IMR-90 (cell line): ENCODE data around the gene RAB31. TPM values are rescaled to one million over a fixed set of nuclear protein-coding genes. Genes with fewer than 3 reads are reported as not detected.

Source experiments
- ATAC-seq: fragments of 200-7000 bp; cut with Tn5 transposase; 2 replicates; pipeline ENCODE4 v1.9.1; 2020; ENCODE audit warnings: low read depth, mild to moderate bottlenecking, moderate library complexity
- BruUV-seq: library from RNA; stranded (reverse); fragments of 400-500 nt; replicated peaks from 2 replicates; lab custom pipeline; 2021; lab: Mats Ljungman, UMichigan
- CTCF ChIA-PET: fragments of 300-600 bp; formaldehyde crosslinking; extraction: SDS; loops from one replicate; lab custom pipeline; 2021; ENCODE audit warnings: antibody characterized with exemption; lab: Yijun Ruan, JAX
- POLR2A ChIA-PET: fragments of 300-600 bp; sonication (Branson Sonifier 250); formaldehyde crosslinking; loops from one replicate; lab custom pipeline; 2022; ENCODE audit warnings: antibody characterized with exemption; ENCODE audit not compliant: unreplicated experiment; lab: Charles Lee
- DNase-seq: peaks from one replicate; pipeline ENCODE4 v3.0.0; 2013
- H2AFZ ChIP-seq: replicated peaks from 2 replicates; pipeline ENCODE3; 2013; ENCODE audit warnings: low read length, mild to moderate bottlenecking; ENCODE audit not compliant: poor library complexity
- H2AK5ac ChIP-seq: 2 replicates; pipeline ENCODE4 v1.6.1; 2013; ENCODE audit warnings: low read depth, low read length, inconsistent platforms
- H2AK9ac ChIP-seq: replicated peaks from 2 replicates; pipeline ENCODE3; 2013; ENCODE audit warnings: mild to moderate bottlenecking, low read depth, low read length, moderate library complexity; ENCODE audit not compliant: poor library complexity
- H2BK120ac ChIP-seq: 2 replicates; pipeline ENCODE4 v1.6.1; 2013; ENCODE audit warnings: low read depth, low read length, inconsistent platforms
- H2BK15ac ChIP-seq: 3 replicates; pipeline ENCODE4 v1.6.1; 2013; ENCODE audit warnings: low read depth, low read length, inconsistent platforms
- H2BK20ac ChIP-seq: 2 replicates; pipeline ENCODE4 v1.6.1; 2013; ENCODE audit warnings: low read depth, mild to moderate bottlenecking, inconsistent platforms, low read length, moderate library complexity
- H2BK5ac ChIP-seq: 2 replicates; pipeline ENCODE4 v1.6.1; 2013; ENCODE audit warnings: mild to moderate bottlenecking, low read depth, low read length, inconsistent platforms; ENCODE audit not compliant: poor library complexity, severe bottlenecking
- H3K14ac ChIP-seq: replicated peaks from 2 replicates; pipeline ENCODE4 v1.6.1; 2013; ENCODE audit warnings: low read depth, low read length, inconsistent platforms
- H3K18ac ChIP-seq: 2 replicates; pipeline ENCODE4 v1.6.1; 2013; ENCODE audit warnings: low read depth, low read length, control low read depth
- H3K23ac ChIP-seq: 2 replicates; pipeline ENCODE4 v1.6.1; 2013; ENCODE audit warnings: low read depth, low read length, inconsistent platforms
- H3K27ac ChIP-seq: 2 replicates; pipeline ENCODE4 v1.5.1; 2013; ENCODE audit warnings: mild to moderate bottlenecking, control low read depth, low read length; ENCODE audit not compliant: insufficient read depth
- H3K27me3 ChIP-seq: 2 replicates; pipeline ENCODE4 v1.6.1; 2013; ENCODE audit warnings: low read length; ENCODE audit not compliant: control insufficient read depth, insufficient read depth
- H3K36me3 ChIP-seq: 2 replicates; pipeline ENCODE4 v1.6.1; 2013; ENCODE audit warnings: low read length, mixed read lengths; ENCODE audit not compliant: control insufficient read depth, insufficient read depth
- H3K4ac ChIP-seq: 2 replicates; pipeline ENCODE4 v1.6.1; 2013; ENCODE audit warnings: low read depth, low read length, inconsistent platforms
- H3K4me1 ChIP-seq: 2 replicates; pipeline ENCODE4 v1.6.1; 2013; ENCODE audit warnings: low read length, mixed read lengths; ENCODE audit not compliant: control insufficient read depth, insufficient read depth
- H3K4me2 ChIP-seq: 2 replicates; pipeline ENCODE4 v1.6.1; 2013; ENCODE audit warnings: low read depth, mild to moderate bottlenecking, control low read depth, low read length, moderate library complexity
- H3K4me3 ChIP-seq: 2 replicates; pipeline ENCODE4 v1.5.1; 2013; ENCODE audit warnings: low read depth, mild to moderate bottlenecking, control low read depth, low read length, moderate library complexity; ENCODE audit not compliant: insufficient read depth
- H3K56ac ChIP-seq: 2 replicates; pipeline ENCODE4 v1.6.1; 2013; ENCODE audit warnings: low read length, inconsistent platforms; ENCODE audit not compliant: insufficient read depth; ENCODE audit errors: extremely low read depth
- H3K79me1 ChIP-seq, 2 experiments: 2 replicates each; pipeline ENCODE4 v1.6.1; 2013; ENCODE audit warnings: low read length in 2 of 2, inconsistent platforms in 1 of 2, low read depth in 1 of 2
- H3K9ac ChIP-seq: 2 replicates; pipeline ENCODE4 v1.6.1; 2013; ENCODE audit warnings: low read depth, low read length, control low read depth
- H3K9me1 ChIP-seq: 2 replicates; pipeline ENCODE4 v1.6.1; 2013; ENCODE audit warnings: low read length, inconsistent platforms; ENCODE audit not compliant: insufficient read depth
- H3K9me3 ChIP-seq: 2 replicates; pipeline ENCODE4 v1.6.1; 2013; ENCODE audit warnings: low read length; ENCODE audit not compliant: control insufficient read depth, insufficient read depth
- H4K20me1 ChIP-seq: 2 replicates; pipeline ENCODE4 v1.6.1; 2013; ENCODE audit warnings: low read length, inconsistent platforms; ENCODE audit not compliant: insufficient read depth
- H4K5ac ChIP-seq: 2 replicates; pipeline ENCODE4 v1.6.1; 2013; ENCODE audit warnings: mild to moderate bottlenecking, low read depth, low read length, control low read depth
- H4K8ac ChIP-seq, 2 experiments: 2 replicates each; pipeline ENCODE4 v1.6.1; 2013; ENCODE audit warnings: low read depth in 2 of 2, low read length in 2 of 2, control low read depth in 1 of 2, inconsistent platforms in 1 of 2
- H4K91ac ChIP-seq: 2 replicates; pipeline ENCODE4 v1.6.1; 2013; ENCODE audit warnings: low read depth, low read length, inconsistent platforms; ENCODE audit not compliant: insufficient read depth
- BHLHE40 ChIP-seq: fragments of 150-350 bp; IDR thresholded peaks from 2 replicates; pipeline ENCODE4 v1.6.1; 2016; ENCODE audit warnings: mild to moderate bottlenecking, low read depth, low read length
- CEBPB ChIP-seq: IDR thresholded peaks from 2 replicates; pipeline ENCODE4 v1.6.1; 2012; ENCODE audit warnings: low read depth, low read length, improper control_type of control experiment
- CHD1 ChIP-seq: IDR thresholded peaks from 2 replicates; pipeline ENCODE4 v1.6.1; 2012; ENCODE audit warnings: low read depth, low read length, improper control_type of control experiment
- CTCF ChIP-seq: conservative IDR thresholded peaks from 2 replicates; pipeline ENCODE4 v1.5.1; 2012; ENCODE audit warnings: mild to moderate bottlenecking, low read depth, low read length, improper control_type of control experiment
- ELK1 ChIP-seq: fragments of 150-350 bp; IDR thresholded peaks from 2 replicates; pipeline ENCODE4 v1.6.1; 2016; ENCODE audit warnings: low read depth, mild to moderate bottlenecking, low read length, moderate library complexity, borderline replicate concordance
- FOS ChIP-seq: fragments of 150-350 bp; IDR thresholded peaks from 2 replicates; pipeline ENCODE4 v1.6.1; 2016; ENCODE audit warnings: low read depth, low read length
- MAFK ChIP-seq: IDR thresholded peaks from 2 replicates; pipeline ENCODE4 v1.6.1; 2012; ENCODE audit warnings: low read depth, low read length, improper control_type of control experiment
- MAZ ChIP-seq: IDR thresholded peaks from 2 replicates; pipeline ENCODE4 v1.6.1; 2012; ENCODE audit warnings: low read depth, mild to moderate bottlenecking, low read length, improper control_type of control experiment, moderate library complexity, borderline replicate concordance
- MXI1 ChIP-seq: IDR thresholded peaks from 2 replicates; pipeline ENCODE4 v1.6.1; 2012; ENCODE audit warnings: low read depth, mild to moderate bottlenecking, low read length, moderate library complexity, borderline replicate concordance
- NFE2L2 ChIP-seq: fragments of 150-350 bp; IDR thresholded peaks from 2 replicates; pipeline ENCODE4 v1.6.1; 2016; ENCODE audit warnings: low read depth, mild to moderate bottlenecking, low read length
- POLR2A ChIP-seq: IDR thresholded peaks from 2 replicates; pipeline ENCODE4 v1.6.1; 2012; ENCODE audit warnings: mild to moderate bottlenecking, low read depth, low read length
- RAD21 ChIP-seq: IDR thresholded peaks from 2 replicates; pipeline ENCODE4 v1.6.1; 2012; ENCODE audit warnings: low read length, improper control_type of control experiment
- RCOR1 ChIP-seq: IDR thresholded peaks from 2 replicates; pipeline ENCODE4 v1.6.1; 2012; ENCODE audit warnings: mild to moderate bottlenecking, low read length, improper control_type of control experiment; ENCODE audit not compliant: insufficient replicate concordance
- RFX5 ChIP-seq: IDR thresholded peaks from 2 replicates; pipeline ENCODE4 v1.8.0; 2012; ENCODE audit warnings: low read depth, mild to moderate bottlenecking, low read length, moderate library complexity
- USF2 ChIP-seq: fragments of 150-350 bp; IDR thresholded peaks from 2 replicates; pipeline ENCODE4 v1.6.1; 2017; ENCODE audit warnings: mild to moderate bottlenecking, antibody characterized with exemption, low read length, low read depth
- WGBS, 2 experiments: methylation state at CpG; one replicate each; pipeline versions ENCODE4 v1.1.5 to v1.1.7; 2013; ENCODE audit warnings: missing lambda C conversion rate in 2 of 2; ENCODE audit not compliant: insufficient read length in 1 of 2; ENCODE audit errors: extremely low coverage in 2 of 2; 5-methylcytosine and 5-hydroxymethylcytosine counted together
- dilution Hi-C: fragments of 300-500 bp; cut with HindIII; formaldehyde crosslinking; loops from one replicate; pipeline ENCODE4 v1.14.3; 2018; ENCODE audit warnings: low sequenced_read_pairs; ENCODE audit not compliant: unreplicated experiment
- in situ Hi-C: fragments of 300-500 bp; cut with MboI; formaldehyde crosslinking; loops from 3 replicates; pipeline ENCODE4 v1.14.3; 2019; ENCODE audit warnings: low sequenced_read_pairs, inconsistent platforms, mixed read lengths
- intact Hi-C: fragments of 100-400 bp; cut with micrococcal nuclease; formaldehyde crosslinking; loops from 2 replicates; pipeline ENCODE4 v1.10.0; 2022
- polyA plus RNA-seq, 3 experiments: library from polyadenylated mRNA; depleted of rRNA; stranded (reverse); fragments of >200 nt; gene quantifications; 2 replicates each; pipeline ENCODE4 v1.2.3, GENCODE V29; 2012; ENCODE audit warnings: low replicate concordance in 1 of 3
- total RNA-seq: library from RNA; depleted of rRNA; stranded (reverse); fragments of >200 nt; gene quantifications from 2 replicates; pipeline ENCODE4 v1.2.3, GENCODE V29; 2012

RAB31 gene
- total and polyA plus RNA-seq, 2 of the 4 experiments (the other 2 are of a cell fraction) = 13.8 to 26.9 TPM

GRCh38 chr18:9659499-9660375 lies 48.4 kb upstream of the RAB31 start:
- no peak overlapping the region for H4K91ac ChIP-seq
- ATAC-seq = no peak
- no peak overlapping the region for H3K4me3 ChIP-seq
- no peak overlapping the region for H3K4ac ChIP-seq
- H3K9me1 ChIP-seq = no peaks in the 10 kb centered on the region
- CTCF ChIA-PET = no interaction called here
- no peaks in the 10 kb centered on the region for H3K27me3 ChIP-seq
- H3K9ac ChIP-seq = no peak overlapping the region
- no TSS peak for BruUV-seq
- no peak for TF ChIP-seq ELK1
- no peak for TF ChIP-seq MAZ
- no peak for TF ChIP-seq RFX5
- no peak for TF ChIP-seq BHLHE40
- TF ChIP-seq MAFK = no peak
- TF ChIP-seq USF2 = no peak
- no peak for TF ChIP-seq RAD21
- no peak for TF ChIP-seq CTCF
- TF ChIP-seq NFE2L2 = no peak
- no peak for TF ChIP-seq MXI1
- no peak for TF ChIP-seq RCOR1
- TF ChIP-seq FOS = no peak
- TF ChIP-seq POLR2A = no peak
- no peak for TF ChIP-seq CHD1
- no peak for TF ChIP-seq CEBPB
- no peak overlapping the region for H2BK20ac ChIP-seq
- no peaks in the 10 kb centered on the region for H3K79me1 ChIP-seq
- no peak overlapping the region for H2BK5ac ChIP-seq
- in situ Hi-C loops (no loop called here), dilution Hi-C loops (no loop called here), intact Hi-C loops (loop anchor here (1.0 kb wide), 1 partner anchor 66 kb away; no protein-coding TSS in a partner anchor)
- H2AFZ ChIP-seq = no peak overlapping the region
- H3K4me1 ChIP-seq = no peaks in the 10 kb centered on the region
- WGBS, 2 experiments = 94% methylated on average over 3 of the region's 24 CpGs; no CpG with 5 or more reads in 1 of the 2 experiments
- no peak overlapping the region for H4K5ac ChIP-seq
- H3K4me2 ChIP-seq = no peak overlapping the region
- H3K27ac ChIP-seq = no peak overlapping the region
- no peaks in the 10 kb centered on the region for H3K36me3 ChIP-seq
- H4K8ac ChIP-seq = no peak overlapping the region
- H4K20me1 ChIP-seq = no peaks in the 10 kb centered on the region
- H3K18ac ChIP-seq = no peak overlapping the region
- POLR2A ChIA-PET = no interaction called here
- H2BK120ac ChIP-seq = no peak overlapping the region
- no peaks in the 10 kb centered on the region for H3K9me3 ChIP-seq
- H3K23ac ChIP-seq = no peak overlapping the region
- H2BK15ac ChIP-seq = no peak overlapping the region
- DNase-seq = no peak
- H3K56ac ChIP-seq = no peak overlapping the region
- H2AK9ac ChIP-seq = no peak overlapping the region
- H3K14ac ChIP-seq = no peak overlapping the region
- H2AK5ac ChIP-seq = no peak overlapping the region
